T-helper 1 cell (primary cell): Measurements from ENCODE around the gene TLE2.
"Not testable (repeated sequence)": the region's sequence is repeated elsewhere in the genome, so short reads cannot be mapped to it uniquely, and the experiment has no call there.

Source experiments
- DNase-seq, 5 donors: peaks; one replicate each; pipeline ENCODE4 v3.0.0-alpha.2; 2012 to 2020

The TLE2 gene

GRCh38 chr19:2982983-2983350 is 46.1 kb downstream of the TLE2 start:
- DNase-seq, result no peak

DNA sequence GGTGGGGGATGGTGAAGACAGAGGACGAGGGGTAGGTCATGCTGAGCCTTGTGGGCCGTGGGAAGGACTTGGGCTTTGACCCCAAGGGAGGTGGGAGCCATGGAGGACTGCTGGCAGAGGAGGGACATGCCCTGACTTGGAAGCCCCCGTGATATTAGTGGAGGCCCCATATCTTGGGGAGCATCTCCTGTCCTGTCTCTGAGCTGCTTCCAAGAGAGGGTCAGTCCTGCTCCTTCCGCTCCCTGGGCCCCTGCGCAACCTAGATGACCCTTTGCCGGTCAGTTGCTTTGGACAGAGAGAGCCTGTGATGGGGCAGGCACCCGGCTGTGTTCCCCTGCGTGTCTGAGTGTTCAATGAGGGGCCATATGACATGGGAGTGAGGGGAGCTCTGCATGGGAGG is 46.5 kb downstream of the TLE2 start:
- no peak for DNase-seq

DNA sequence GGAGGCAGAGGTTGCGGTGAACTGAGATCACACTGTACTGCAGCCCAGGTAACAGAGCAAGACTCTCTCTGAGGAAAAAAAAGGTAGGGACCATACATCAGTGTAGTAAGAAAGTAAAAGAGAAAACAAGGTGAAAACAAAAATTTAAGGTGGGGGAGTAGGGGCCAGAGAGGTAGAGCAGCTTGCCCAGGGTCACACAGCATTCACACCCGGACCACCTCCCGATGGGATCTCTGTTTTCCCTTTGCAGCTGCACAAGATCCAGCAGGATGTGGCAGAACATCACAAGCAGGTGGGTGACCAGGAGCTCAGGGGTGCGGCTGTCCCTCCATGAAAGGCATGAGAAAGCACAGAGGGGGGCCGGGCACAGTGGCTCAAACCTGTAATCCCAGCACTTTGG is 47.2 kb downstream of the TLE2 start:
- DNase-seq, result no peak

- DNase-seq, result no peak
These were observed 50.3 kb downstream of the TLE2 start for GRCh38 chr19:2978772-2979171.

DNA sequence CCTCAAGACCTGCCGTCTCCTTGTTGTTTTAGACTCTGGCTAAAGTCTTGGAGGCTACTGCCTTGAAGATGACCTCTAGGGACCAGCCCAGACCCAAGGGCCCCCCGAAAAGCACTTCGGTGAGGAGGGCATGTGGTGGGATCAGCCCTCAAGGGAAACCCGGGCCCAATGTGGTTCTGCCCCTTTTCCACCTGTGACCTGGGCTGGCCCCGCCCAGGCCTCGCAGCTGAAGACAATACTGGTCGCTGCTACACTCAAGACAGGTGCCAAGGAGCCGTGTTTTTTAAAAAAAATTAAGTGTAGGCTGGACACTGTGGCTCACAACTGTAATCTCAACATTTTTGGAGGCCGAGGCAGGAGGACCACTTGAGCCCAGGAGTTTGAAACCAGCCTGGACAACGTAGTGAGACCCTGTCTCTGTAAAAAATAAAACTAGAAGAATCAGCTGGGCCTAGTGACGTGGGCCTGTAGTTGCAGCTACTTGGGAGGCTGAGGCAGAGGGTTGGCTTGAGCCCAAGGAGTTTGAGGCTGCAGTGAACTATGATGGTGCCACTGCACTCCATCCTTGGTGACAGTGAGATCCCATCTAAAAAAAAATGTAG is 50.8 kb downstream of the TLE2 start:
- DNase-seq, result no peak

DNA sequence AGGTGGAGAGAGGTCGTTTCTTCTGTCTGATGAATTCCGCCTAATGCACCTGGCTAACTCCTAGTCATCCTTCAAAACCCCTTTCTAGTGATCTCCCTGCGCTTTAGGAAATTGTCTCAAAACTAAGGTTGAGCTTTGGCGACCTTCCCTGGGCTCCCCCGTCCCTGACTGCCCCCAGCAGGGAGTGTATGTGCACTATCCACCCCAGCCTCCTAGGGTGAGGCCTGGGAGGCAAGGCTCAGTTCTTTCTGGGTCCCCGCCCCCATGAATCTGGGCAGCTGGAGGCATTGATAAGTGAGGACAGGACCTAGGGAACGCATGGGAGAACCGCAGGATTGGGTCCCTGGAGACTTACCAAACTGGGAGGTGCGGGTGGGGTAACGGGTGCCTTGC is 51.3 kb downstream of the TLE2 start:
- DNase-seq, result no peak

- peak; percentile 85 to 94 (median 91) for DNase-seq
These were observed 51.9 kb downstream of the TLE2 start, which contains the start of gene TLE6 for GRCh38 chr19:2977001-2977745. Gene TLE6 (plus strand): TSS chr19:2977564. CDS start chr19:2978234, 670 bp downstream.

GRCh38 chr19:2976609-2977000 is 52.5 kb downstream of the TLE2 start:
- DNase-seq, result no peak

DNA sequence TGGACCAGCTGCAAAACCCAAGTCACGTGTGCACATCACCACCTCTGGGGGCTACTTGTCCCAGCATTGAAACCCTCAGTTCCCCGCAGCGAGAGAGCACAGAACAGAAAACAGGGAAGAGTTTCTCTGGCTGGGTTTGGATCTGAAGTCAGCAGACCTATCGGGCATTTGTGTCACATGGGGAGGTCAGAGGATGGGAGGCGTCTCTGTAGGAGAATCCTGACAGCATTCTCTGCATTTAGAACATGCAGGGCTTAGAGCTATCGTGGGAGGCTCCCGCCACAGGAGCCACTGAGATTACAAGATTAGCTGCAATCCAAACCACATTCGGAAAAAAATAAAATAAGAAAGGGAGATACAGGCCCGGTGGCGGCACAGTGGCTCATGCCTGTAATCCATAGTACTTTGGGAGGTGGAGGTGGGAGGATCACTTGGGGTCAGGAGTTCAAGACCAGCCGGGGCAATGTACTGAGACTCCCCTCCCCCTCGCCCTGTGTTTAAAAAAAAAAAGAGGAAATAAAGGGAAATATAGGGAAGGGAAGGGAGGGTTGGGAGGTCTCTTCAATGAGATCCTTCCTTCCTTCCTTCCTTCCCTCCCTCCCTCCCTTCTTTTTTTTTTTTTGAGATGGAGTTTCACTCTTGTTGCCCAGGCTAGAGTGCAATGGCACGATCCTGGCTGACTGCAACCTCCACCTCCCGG is 54.6 kb downstream of the TLE2 start:
- no peak for DNase-seq

DNA sequence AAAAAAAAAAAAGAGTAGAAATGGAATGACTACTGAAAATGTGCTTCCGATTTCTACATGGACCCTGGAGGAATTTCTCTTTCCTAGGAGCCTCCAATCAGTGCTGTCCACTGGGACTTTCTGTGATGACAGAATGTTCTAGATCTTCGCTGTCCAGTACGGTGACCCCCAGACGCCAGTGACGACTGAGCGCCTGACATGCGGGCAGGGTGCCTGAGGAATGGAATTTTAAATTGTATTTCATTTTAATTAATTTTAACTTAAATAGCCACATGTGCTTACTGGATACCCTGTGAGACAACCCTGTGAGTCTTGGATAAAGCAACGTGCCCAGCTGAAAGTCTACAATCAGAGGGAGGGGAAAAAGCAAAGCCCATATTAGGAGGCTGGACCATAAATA is 55.9 kb downstream of the TLE2 start:
- DNase-seq, result no peak

GRCh38 chr19:2970201-2970835 is 58.8 kb downstream of the TLE2 start:
- no peak for DNase-seq

- DNase-seq, result no peak
These were observed 60.0 kb downstream of the TLE2 start for GRCh38 chr19:2969104-2969504.

- DNase-seq, result no peak
These were observed 61.1 kb downstream of the TLE2 start for GRCh38 chr19:2967972-2968371.

- no peak for DNase-seq
These were observed 64.2 kb downstream of the TLE2 start for GRCh38 chr19:2964874-2965273.

DNA sequence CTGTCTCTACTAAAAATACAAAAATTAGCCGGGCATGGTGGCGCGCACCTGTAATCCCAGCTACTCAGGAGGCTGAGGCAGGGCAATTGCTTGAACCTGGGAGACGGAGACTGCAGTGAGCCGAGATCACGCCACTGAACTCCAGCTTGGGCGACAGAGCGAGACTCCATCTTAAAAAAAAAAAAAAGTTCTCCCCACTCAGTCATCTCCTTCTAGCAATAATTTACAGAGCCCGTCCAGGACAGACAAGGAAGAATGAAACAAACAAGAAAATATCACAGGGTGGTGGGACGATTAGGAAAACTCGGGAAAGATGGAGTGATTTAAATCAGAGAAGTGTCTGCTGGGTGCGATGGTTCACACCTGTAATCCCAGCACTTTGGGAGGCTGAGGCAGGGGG is 65.4 kb downstream of the TLE2 start:
- not testable (repeated sequence) for DNase-seq

DNA sequence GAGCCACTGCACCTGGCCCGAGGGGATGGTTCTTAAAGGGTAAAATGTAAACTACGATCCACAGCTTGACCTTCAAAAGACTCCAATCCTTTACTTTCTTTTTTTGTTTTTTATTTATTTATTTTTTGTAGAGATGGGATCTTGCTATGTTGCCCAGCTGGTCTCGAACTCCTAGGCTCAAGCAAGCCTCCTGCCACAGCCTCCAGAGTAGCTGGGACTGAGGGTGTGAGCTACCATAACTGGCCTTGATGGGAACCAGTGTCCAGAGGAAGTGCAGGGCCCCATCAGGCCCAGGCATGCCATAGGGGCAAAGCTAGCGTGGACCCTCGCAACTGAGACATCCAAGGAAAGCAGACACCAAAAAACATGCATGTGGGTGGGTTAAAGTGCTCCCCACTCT is 66.0 kb downstream of the TLE2 start:
- no peak for DNase-seq

DNA sequence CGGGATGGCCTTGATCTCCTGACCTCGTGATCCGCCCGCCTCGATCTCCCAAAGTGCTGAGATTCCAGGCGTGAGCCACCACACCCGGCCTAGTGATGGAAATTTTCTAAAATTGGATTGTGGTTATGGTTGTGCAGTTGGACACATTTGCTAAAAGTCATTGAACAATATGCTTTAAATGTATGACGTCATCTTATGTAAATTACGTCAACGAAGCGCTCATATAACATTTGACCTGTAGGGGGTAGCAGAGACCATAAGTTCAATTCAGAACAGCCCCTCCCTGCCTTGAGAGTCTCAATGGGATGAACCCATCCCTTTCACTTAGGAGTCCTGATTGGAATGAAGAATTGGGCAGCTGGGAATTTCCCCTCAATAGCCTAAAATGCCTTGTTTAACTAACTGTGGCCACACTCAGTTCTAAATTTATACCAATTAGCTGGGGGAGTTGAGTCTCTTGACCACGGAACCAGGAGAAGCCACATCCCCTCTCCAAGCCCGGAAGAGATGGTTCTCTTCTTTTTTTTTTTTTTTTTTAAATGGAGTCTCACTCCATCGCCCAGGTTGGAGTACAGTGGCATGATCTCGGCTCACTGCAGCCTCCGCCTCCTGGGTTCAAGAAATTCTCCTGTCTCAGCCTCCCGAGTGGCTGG is 66.9 kb downstream of the TLE2 start:
- DNase-seq, result peak in 3 of 5 donors; percentile 32 to 73 (median 58)

GRCh38 chr19:2960120-2960519 is 69.0 kb downstream of the TLE2 start:
- no peak for DNase-seq

GRCh38 chr19:2957160-2957559 is 71.9 kb downstream of the TLE2 start:
- no peak for DNase-seq

DNA sequence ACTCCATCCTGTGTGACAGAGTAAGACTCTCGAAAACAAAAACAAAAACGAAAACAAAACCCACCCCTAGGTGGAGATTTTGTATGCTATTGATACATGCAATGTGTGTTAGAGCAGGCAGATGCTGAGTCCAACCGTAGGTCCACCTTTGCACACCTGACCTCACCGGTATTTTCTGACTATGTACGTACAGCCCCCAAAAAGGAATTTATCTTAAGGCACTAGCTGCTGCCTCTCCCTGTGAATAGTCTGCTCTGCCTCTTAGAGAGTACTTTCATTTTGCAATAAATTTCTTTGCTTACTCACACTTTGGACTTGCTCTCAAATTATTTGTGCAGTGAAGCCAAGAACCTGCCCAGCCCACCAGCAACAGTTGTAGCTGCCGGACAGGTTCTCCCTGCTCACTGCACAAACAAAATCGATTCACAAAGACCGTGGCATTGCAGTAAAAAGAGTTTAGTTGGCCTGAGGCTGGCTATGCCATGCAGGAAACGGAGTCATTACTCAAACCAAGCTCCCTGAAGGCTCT is 76.1 kb downstream of the TLE2 start:
- no peak for DNase-seq

GRCh38 chr19:2950286-2951124 is 78.6 kb downstream of the TLE2 start:
- peak; percentile 99 to 100 (median 100) for DNase-seq

DNA sequence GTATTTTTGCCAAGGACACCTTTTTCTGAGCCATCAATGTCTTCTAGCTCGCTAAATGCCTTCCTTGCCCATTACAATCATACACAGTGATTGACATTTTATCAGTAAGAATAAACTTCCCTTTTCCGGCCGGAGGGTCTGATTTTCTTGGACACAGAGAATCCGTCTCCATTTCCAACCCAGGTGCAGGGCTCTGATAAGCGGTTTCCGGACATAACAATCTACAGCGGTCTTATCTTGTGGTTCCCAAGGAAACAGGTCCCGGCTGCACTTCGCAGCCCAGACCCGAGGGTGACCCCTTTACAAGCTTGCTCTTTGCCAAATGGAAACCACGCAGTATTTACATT is 79.2 kb downstream of the TLE2 start:
- no peak for DNase-seq
